Activated CD8-positive, alpha-beta T cell treated with anti-CD3 and anti-CD28 coated beads for 36 hours (primary cell): ENCODE data around the gene GRAMD1B. TPM values are rescaled to one million over a fixed set of nuclear protein-coding genes. Genes with fewer than 3 reads are reported as not detected.

Experiments
- ATAC-seq: fragments of 200-7000 bp; cut with Tn5 transposase; one replicate; pipeline ENCODE4 v1.10.0; 2021; ENCODE audit warnings: mild to moderate bottlenecking, moderate library complexity
- CTCF ChIA-PET: fragments of 350-600 bp; sonication (Branson Sonifier 250); formaldehyde crosslinking; loops from one replicate; lab custom pipeline; 2021; ENCODE audit warnings: antibody characterized with exemption; lab: Charles Lee
- POLR2A ChIA-PET: fragments of 350-600 bp; sonication (Branson Sonifier 250); formaldehyde crosslinking; loops from one replicate; lab custom pipeline; 2021; ENCODE audit warnings: antibody characterized with exemption; lab: Charles Lee
- DNase-seq: peaks from one replicate; pipeline ENCODE4 v3.0.0-alpha.2; 2020
- H3K27ac Mint-ChIP-seq: one replicate; pipeline ENCODE4 v1.8.0; 2021; ENCODE audit warnings: mild to moderate bottlenecking, mixed read lengths
- H3K27me3 Mint-ChIP-seq: one replicate; pipeline ENCODE4 v1.8.0; 2021; ENCODE audit warnings: mixed read lengths
- H3K36me3 Mint-ChIP-seq: one replicate; pipeline ENCODE4 v1.8.0; 2021; ENCODE audit warnings: low read depth, mixed read lengths
- H3K4me1 Mint-ChIP-seq: one replicate; pipeline ENCODE4 v1.8.0; 2021; ENCODE audit warnings: low read depth, mixed read lengths
- H3K4me3 Mint-ChIP-seq: one replicate; pipeline ENCODE4 v1.8.0; 2021; ENCODE audit warnings: mild to moderate bottlenecking, moderate library complexity, mixed read lengths
- H3K9me3 Mint-ChIP-seq: one replicate; pipeline ENCODE4 v1.8.0; 2021; ENCODE audit warnings: mixed read lengths
- CTCF ChIP-seq: fragments of 200-600 bp; IDR thresholded peaks from one replicate; pipeline ENCODE4 v1.8.0; 2022; ENCODE audit warnings: antibody characterized with exemption, mild to moderate bottlenecking
- intact Hi-C: fragments of 100-400 bp; cut with micrococcal nuclease; formaldehyde crosslinking; loops from one replicate; pipeline ENCODE4 v1.10.0; 2022
- total RNA-seq, 2 experiments: library from RNA; stranded (reverse); gene quantifications; one replicate each; pipeline ENCODE4 v1.2.3, GENCODE V29; 2021

Gene GRAMD1B
- total RNA-seq, 2 experiments from 2014 or later, result 15.4 to 16.2 TPM

- ATAC-seq (no peak), DNase-seq (no peak)
- Mint-ChIP-seq H3K27me3 (no peaks in the 10 kb centered on the region), H3K27ac (no peak overlapping the region), H3K4me1 (no peaks in the 10 kb centered on the region), H3K9me3 (no peaks in the 10 kb centered on the region), H3K4me3 (no peak overlapping the region), H3K36me3 (no peaks in the 10 kb centered on the region)
- POLR2A ChIA-PET, result no interaction called here
- intact Hi-C loops, result no loop called here
- CTCF ChIA-PET, result no interaction called here
- no peak for TF ChIP-seq CTCF
Observed at GRCh38 chr11:123601743-123602142, 171.7 kb downstream of the GRAMD1B start.

GRCh38 chr11:123603666-123604065, 173.6 kb downstream of the GRAMD1B start:
- TF ChIP-seq CTCF, result no peak
- Mint-ChIP-seq H3K27me3 (no peaks in the 10 kb centered on the region), H3K4me1 (no peaks in the 10 kb centered on the region), H3K4me3 (no peak overlapping the region), H3K9me3 (no peaks in the 10 kb centered on the region), H3K36me3 (no peaks in the 10 kb centered on the region), H3K27ac (no peak overlapping the region)
- CTCF ChIA-PET, result interaction anchor here (0.7 kb wide), 1 partner anchor 23 kb away, joined by 3 read pairs; no protein-coding TSS in a partner anchor
- ATAC-seq (no peak), DNase-seq (no peak)
- POLR2A ChIA-PET, result no interaction called here
- intact Hi-C loops, result no loop called here

GRCh38 chr11:123607781-123608180, 177.7 kb downstream of the GRAMD1B start:
- Mint-ChIP-seq H3K4me1 (no peaks in the 10 kb centered on the region), H3K27ac (no peak overlapping the region), H3K9me3 (no peaks in the 10 kb centered on the region), H3K4me3 (no peak overlapping the region), H3K36me3 (no peaks in the 10 kb centered on the region), H3K27me3 (no peaks in the 10 kb centered on the region)
- no peak for TF ChIP-seq CTCF
- ChIA-PET POLR2A (no interaction called here), CTCF (interaction anchor here (1.7 kb wide), 1 partner anchor 27 kb away, joined by 10 read pairs; no protein-coding TSS in a partner anchor)
- ATAC-seq (no peak), DNase-seq (no peak)
- intact Hi-C loops, result no loop called here

- Mint-ChIP-seq H3K36me3 (no peaks in the 10 kb centered on the region), H3K27ac (no peak overlapping the region), H3K9me3 (no peaks in the 10 kb centered on the region), H3K4me1 (no peaks in the 10 kb centered on the region), H3K4me3 (no peak overlapping the region), H3K27me3 (no peaks in the 10 kb centered on the region)
- ChIA-PET CTCF (no interaction called here), POLR2A (no interaction called here)
- no peak for DNase-seq
- no peak for ATAC-seq
- no peak for TF ChIP-seq CTCF
- intact Hi-C loops, result no loop called here
Observed at GRCh38 chr11:123608371-123608770, 178.3 kb downstream of the GRAMD1B start.

DNA sequence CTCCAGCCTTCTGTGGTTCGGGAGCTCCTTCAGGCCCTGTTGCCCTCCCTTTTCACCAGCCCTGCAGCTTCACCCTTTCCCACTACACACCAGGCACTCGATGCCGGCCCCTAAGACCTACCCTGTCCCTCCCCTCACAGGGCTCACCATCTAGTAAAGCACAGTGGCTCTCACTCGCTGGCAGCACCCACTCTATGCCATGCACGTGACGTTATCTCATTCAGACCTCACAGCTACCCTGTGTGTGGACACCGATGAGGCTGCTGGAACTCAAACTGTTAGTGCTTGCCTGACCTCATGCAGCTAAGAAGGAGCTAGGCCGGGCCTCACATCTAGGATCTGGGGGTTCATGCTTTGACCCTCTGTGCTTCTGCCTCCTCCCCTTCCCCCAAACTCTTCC, 178.9 kb downstream of the GRAMD1B start:
- Mint-ChIP-seq H3K27me3 (no peaks in the 10 kb centered on the region), H3K9me3 (no peaks in the 10 kb centered on the region), H3K4me1 (no peaks in the 10 kb centered on the region), H3K4me3 (no peak overlapping the region), H3K36me3 (no peaks in the 10 kb centered on the region), H3K27ac (no peak overlapping the region)
- CTCF ChIA-PET, result no interaction called here
- intact Hi-C loops, result no loop called here
- DNase-seq, result no peak
- no peak for TF ChIP-seq CTCF
- ATAC-seq, result no peak
- POLR2A ChIA-PET, result no interaction called here
